Activated CD8-positive, alpha-beta memory T cell treated with anti-CD3 and anti-CD28 coated beads, Interleukin-2, amount 10 ng/mL, durations not matched to agents 7 days and 5 days (primary cell): ENCODE measurements around the gene DYRK1A. TPM values are rescaled to one million over a fixed set of nuclear protein-coding genes. Genes with fewer than 3 reads are reported as not detected.
"Not testable (repeated sequence)": the region's sequence is repeated elsewhere in the genome, so short reads cannot be mapped to it uniquely, and the experiment has no call there.

Experiments used
- ATAC-seq: fragments of 150-1000 bp; cut with Tn5 transposase; one replicate; pipeline ENCODE4 v1.10.0; 2021; ENCODE audit warnings: moderate library complexity
- CTCF ChIA-PET: fragments of 350-600 bp; sonication (Branson Sonifier 250); formaldehyde crosslinking; loops from one replicate; lab custom pipeline; 2021; ENCODE audit warnings: antibody characterized with exemption; lab: Charles Lee
- DNase-seq: peaks from one replicate; pipeline ENCODE4 v3.0.0-alpha.2; 2020
- H3K27ac Mint-ChIP-seq: one replicate; pipeline ENCODE4 v1.8.0; 2021; ENCODE audit warnings: mild to moderate bottlenecking, mixed read lengths
- H3K27me3 Mint-ChIP-seq: one replicate; pipeline ENCODE4 v1.8.0; 2021; ENCODE audit warnings: mixed read lengths
- H3K36me3 Mint-ChIP-seq: one replicate; pipeline ENCODE4 v1.8.0; 2021; ENCODE audit warnings: mild to moderate bottlenecking, mixed read lengths
- H3K4me1 Mint-ChIP-seq: one replicate; pipeline ENCODE4 v1.8.0; 2021; ENCODE audit warnings: mixed read lengths
- H3K4me3 Mint-ChIP-seq: one replicate; pipeline ENCODE4 v1.8.0; 2021; ENCODE audit warnings: mild to moderate bottlenecking, moderate library complexity, mixed read lengths
- H3K9me3 Mint-ChIP-seq: one replicate; pipeline ENCODE4 v1.8.0; 2022; ENCODE audit warnings: low read depth, mixed read lengths
- total RNA-seq, 2 experiments: library from RNA; stranded (reverse); gene quantifications; one replicate each; pipeline ENCODE4 v1.2.3, GENCODE V29; 2021

Gene DYRK1A
- total RNA-seq, 2 experiments from 2014 or later, result 75.7 to 83.3 TPM

DNA sequence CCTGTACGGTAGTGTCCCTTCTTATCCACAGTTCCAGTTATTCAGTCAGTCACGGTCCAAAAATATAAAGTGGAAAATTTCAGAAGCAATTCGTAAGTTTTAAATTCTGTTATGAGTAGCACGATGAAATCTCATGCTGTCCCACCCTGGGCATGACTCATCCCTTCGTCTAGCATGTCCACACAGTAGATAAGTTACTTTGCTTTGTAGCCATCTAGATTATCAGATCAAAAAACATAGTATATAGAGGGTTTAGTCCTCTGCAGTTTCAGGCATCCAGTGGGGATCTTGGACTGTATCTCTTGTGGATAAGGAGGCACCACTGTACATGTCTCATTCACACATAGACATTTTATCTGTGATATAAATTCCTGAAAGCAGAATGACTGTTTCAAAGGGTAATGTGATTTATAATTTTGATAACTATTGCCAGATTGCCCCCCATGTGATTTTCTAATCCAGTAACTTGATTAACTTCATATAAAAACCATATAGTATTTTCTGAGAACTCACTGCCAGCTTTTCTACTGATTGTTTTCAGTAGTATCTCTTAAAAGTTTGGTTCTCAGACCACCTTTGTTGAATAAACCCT is 143.3 kb downstream of the DYRK1A start:
- Mint-ChIP-seq H3K36me3 (peaks cover 65% of the 10 kb centered on the region), H3K4me3 (no peak overlapping the region), H3K4me1 (peaks cover 2% of the 10 kb centered on the region), H3K27me3 (no peaks in the 10 kb centered on the region), H3K27ac (no peak overlapping the region), H3K9me3 (no peaks in the 10 kb centered on the region)
- DNase-seq (no peak), ATAC-seq (no peak)
- CTCF ChIA-PET, result no interaction called here

- Mint-ChIP-seq H3K27ac (no peak overlapping the region), H3K4me1 (peaks cover 2% of the 10 kb centered on the region), H3K36me3 (peaks cover 60% of the 10 kb centered on the region), H3K4me3 (no peak overlapping the region), H3K9me3 (no peaks in the 10 kb centered on the region), H3K27me3 (no peaks in the 10 kb centered on the region)
- no peak for DNase-seq
- CTCF ChIA-PET, result interaction anchor here (1.3 kb wide), 1 partner anchor 345 kb away, joined by 4 read pairs; no protein-coding TSS in a partner anchor
- no peak for ATAC-seq
Measured at GRCh38 chr21:37511848-37512247, 145.3 kb downstream of the DYRK1A start.

DNA sequence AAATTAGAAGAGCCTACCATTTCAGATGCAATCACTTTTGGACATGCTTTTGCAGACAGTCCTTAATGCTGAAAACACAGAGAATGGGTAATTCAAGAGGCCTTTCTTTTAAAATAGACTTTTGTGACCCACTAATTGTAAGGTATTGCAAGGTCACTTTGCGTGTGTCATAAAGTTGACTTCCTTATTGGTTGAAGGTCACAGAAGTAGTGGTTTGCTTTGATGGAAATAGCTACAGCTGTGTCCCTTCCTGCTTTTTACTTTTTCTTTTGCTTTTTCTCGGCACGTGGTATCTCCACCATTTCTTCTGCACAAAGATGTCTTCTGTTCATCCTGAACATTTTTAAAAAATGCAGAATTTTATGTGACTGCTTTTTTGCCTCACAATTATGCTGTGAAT is 146.8 kb downstream of the DYRK1A start:
- H3K27me3 Mint-ChIP-seq, result no peaks in the 10 kb centered on the region
- DNase-seq (no peak), ATAC-seq (no peak)
- peaks cover 75% of the 10 kb centered on the region for H3K36me3 Mint-ChIP-seq
- peaks cover 2% of the 10 kb centered on the region for H3K4me1 Mint-ChIP-seq
- CTCF ChIA-PET, result no interaction called here
- no peak overlapping the region for H3K27ac Mint-ChIP-seq
- H3K4me3 Mint-ChIP-seq, result no peak overlapping the region
- no peaks in the 10 kb centered on the region for H3K9me3 Mint-ChIP-seq

- peaks cover 2% of the 10 kb centered on the region for H3K4me1 Mint-ChIP-seq
- CTCF ChIA-PET, result no interaction called here
- ATAC-seq (no peak), DNase-seq (no peak)
- no peaks in the 10 kb centered on the region for H3K27me3 Mint-ChIP-seq
- peaks cover 73% of the 10 kb centered on the region for H3K36me3 Mint-ChIP-seq
- H3K27ac Mint-ChIP-seq, result peak overlapping the region; percentile 7
- no peak overlapping the region for H3K4me3 Mint-ChIP-seq
- H3K9me3 Mint-ChIP-seq, result no peaks in the 10 kb centered on the region
Measured at GRCh38 chr21:37514038-37514667, 147.6 kb downstream of the DYRK1A start.

DNA sequence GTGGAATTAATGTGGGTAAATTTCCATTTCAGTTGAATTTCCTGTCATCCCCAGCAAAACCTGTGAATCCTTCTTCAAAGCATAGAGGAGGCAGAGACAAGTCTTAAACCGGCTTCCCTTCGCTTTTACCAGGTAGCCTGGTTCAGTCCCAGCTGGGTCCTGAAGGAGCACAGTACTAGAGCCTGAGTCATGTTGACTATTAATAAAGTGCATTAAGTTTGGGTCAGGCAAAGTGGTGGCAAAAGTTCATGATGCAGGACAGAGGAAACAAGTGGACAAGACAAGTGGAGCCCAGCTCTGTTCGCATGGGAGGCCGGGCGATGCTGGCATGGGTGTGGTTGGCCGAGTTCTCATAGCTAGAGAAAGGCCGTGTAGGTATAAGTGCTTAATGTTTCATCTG is 150.4 kb downstream of the DYRK1A start:
- no peaks in the 10 kb centered on the region for H3K27me3 Mint-ChIP-seq
- H3K9me3 Mint-ChIP-seq, result no peaks in the 10 kb centered on the region
- ATAC-seq, result no peak
- H3K27ac Mint-ChIP-seq, result no peak overlapping the region
- CTCF ChIA-PET, result no interaction called here
- H3K4me3 Mint-ChIP-seq, result no peak overlapping the region
- no peak for DNase-seq
- peaks cover 2% of the 10 kb centered on the region for H3K4me1 Mint-ChIP-seq
- H3K36me3 Mint-ChIP-seq, result peaks cover 48% of the 10 kb centered on the region

DNA sequence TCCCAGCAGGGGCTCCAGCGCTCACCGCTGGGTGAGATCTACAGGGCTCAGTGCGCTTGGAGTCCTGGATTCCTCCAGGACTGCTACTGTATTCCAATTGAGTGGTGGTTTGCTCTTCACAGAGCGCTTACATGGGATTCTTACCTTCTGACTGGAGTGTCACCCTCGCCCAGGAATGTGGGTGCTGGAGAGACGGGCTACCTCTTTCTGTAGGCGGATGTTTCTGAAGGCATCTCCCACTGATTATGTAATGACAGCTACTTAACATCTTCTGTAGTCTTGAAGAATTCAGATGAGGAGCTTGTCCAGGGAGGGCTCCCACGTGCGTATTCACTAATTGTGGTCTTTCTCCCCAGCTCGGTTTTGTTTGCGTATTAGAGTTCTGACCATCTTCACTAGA is 154.2 kb downstream of the DYRK1A start:
- no peak overlapping the region for H3K27ac Mint-ChIP-seq
- DNase-seq (no peak), ATAC-seq (no peak)
- no peak overlapping the region for H3K4me3 Mint-ChIP-seq
- peaks cover 23% of the 10 kb centered on the region for H3K36me3 Mint-ChIP-seq
- no peaks in the 10 kb centered on the region for H3K27me3 Mint-ChIP-seq
- H3K4me1 Mint-ChIP-seq, result peaks cover 2% of the 10 kb centered on the region
- CTCF ChIA-PET, result no interaction called here
- H3K9me3 Mint-ChIP-seq, result no peaks in the 10 kb centered on the region

DNA sequence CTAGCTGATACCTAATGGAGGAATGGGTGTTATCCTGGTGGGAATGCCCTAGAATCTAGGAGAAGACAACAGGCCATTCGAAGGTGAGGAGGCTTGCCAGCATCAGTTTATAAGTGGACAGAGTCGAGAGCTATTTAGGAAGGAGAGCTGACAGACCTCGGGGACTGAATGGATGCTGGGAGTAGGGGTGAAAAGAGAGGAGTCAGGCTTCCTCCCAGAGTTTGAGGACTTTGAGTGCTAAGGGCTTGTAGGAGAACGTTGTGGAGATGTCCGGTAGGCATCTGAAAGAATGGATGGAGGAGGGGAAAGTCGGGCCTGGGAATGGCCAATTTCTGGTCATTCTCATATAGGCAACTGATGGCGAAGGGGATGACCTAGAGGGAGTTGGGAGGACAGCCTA is 155.1 kb downstream of the DYRK1A start:
- CTCF ChIA-PET, result no interaction called here
- Mint-ChIP-seq H3K9me3 (no peaks in the 10 kb centered on the region), H3K4me3 (no peak overlapping the region), H3K27me3 (no peaks in the 10 kb centered on the region), H3K4me1 (peaks cover 2% of the 10 kb centered on the region), H3K36me3 (peaks cover 15% of the 10 kb centered on the region), H3K27ac (peak overlapping the region; percentile 48)
- DNase-seq (no peak), ATAC-seq (no peak)

DNA sequence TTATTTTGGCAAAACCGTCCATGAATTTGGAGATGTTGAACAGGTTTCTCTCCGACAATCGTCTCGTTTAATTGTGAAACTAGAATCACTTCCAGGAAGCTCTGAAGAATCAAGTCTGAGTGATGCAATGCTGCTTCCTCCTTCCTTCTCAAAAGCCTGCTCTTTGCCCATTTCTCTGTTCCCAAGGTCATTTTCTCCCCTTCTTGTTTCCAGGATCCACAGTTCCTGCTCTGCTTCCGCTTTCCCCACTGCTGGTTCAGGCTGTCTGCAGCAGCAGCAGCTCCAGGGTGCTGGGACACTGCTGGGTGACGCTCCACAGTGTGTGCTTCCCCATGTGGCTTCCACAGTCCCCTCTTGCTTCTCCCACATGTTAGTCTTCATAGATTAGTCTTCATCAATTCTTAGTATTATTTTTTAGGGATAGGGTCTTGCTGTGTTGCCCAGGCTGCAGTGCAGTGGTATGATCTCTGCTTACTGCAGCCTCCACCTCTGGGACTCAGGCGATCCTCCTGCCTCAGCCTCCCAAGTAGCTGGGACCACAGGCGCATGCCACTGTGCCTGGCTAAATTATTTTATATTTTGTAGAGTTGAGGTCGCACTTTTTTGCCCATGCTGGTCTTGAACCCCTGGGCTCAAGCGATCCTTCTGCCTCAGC is 156.2 kb downstream of the DYRK1A start:
- CTCF ChIA-PET, result no interaction called here
- Mint-ChIP-seq H3K27me3 (no peaks in the 10 kb centered on the region), H3K4me3 (no peak overlapping the region), H3K27ac (no peak overlapping the region), H3K4me1 (peaks cover 2% of the 10 kb centered on the region), H3K9me3 (no peaks in the 10 kb centered on the region), H3K36me3 (peaks cover 6% of the 10 kb centered on the region)
- ATAC-seq (no peak), DNase-seq (no peak)

- CTCF ChIA-PET, result interaction anchor here (1.2 kb wide), 1 partner anchor 39 kb away, joined by 3 read pairs; no protein-coding TSS in a partner anchor
- not testable (repeated sequence) for H3K36me3 Mint-ChIP-seq
Measured at GRCh38 chr21:37524944-37525343, 158.4 kb downstream of the DYRK1A start.

DNA sequence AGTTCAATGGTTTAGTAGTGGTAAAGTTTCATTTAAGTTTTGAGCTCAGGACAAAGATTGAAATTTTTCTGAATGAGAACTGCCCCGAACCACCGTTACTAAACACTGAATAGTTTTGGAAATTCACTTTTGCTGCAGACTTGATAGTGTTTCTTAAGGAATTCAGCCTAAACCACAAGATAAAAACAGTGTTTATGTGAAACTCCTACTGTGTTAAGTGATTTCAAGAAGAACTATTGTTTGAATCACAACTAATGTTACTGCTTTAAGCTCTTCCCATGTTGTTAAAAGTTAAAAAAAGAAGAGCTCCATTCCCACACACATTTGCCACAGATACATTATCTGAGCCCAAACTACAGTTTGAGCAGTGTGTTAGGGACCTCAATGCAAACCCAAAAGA is 159.2 kb downstream of the DYRK1A start:
- CTCF ChIA-PET, result no interaction called here
- no peak overlapping the region for H3K4me3 Mint-ChIP-seq
- ATAC-seq, result no peak

More at GRCh38 chr21:37524944-37525343, 158.4 kb downstream of the DYRK1A start:
- not testable (repeated sequence) for H3K4me3 Mint-ChIP-seq, H3K27ac Mint-ChIP-seq, H3K27me3 Mint-ChIP-seq, H3K9me3 Mint-ChIP-seq, ATAC-seq, DNase-seq, H3K4me1 Mint-ChIP-seq

DNA sequence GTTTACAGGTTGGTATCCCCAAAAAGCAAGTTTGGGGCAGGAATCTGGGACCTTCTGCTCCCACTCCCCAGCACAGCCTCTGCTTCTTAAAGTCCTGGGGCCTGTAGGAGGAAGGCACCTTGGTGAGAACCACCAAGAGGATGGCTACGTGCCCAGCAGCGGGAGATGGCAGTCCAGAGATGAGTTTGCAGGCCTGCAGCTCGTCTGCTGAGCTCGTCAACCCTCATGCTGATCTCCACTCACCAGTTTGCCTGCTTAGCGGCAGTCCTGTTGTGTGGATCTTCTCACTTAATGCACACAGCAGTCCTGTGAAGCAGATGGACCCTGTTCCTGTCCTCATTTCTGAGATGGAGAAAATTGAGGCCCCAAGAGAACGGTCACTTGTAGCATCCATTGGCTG is 160.5 kb downstream of the DYRK1A start:
- no peaks in the 10 kb centered on the region for H3K9me3 Mint-ChIP-seq
- peaks cover 16% of the 10 kb centered on the region for H3K27me3 Mint-ChIP-seq
- H3K4me1 Mint-ChIP-seq, result peaks cover 2% of the 10 kb centered on the region
- no peak overlapping the region for H3K4me3 Mint-ChIP-seq
- H3K36me3 Mint-ChIP-seq, result no peaks in the 10 kb centered on the region
- DNase-seq (no peak), ATAC-seq (no peak)
- H3K27ac Mint-ChIP-seq, result no peak overlapping the region
- CTCF ChIA-PET, result no interaction called here

More for the DNA sequence above, 159.2 kb downstream of the DYRK1A start:
- no peaks in the 10 kb centered on the region for H3K36me3 Mint-ChIP-seq
- peaks cover 2% of the 10 kb centered on the region for H3K4me1 Mint-ChIP-seq
- no peak overlapping the region for H3K27ac Mint-ChIP-seq
- no peaks in the 10 kb centered on the region for H3K9me3 Mint-ChIP-seq
- peaks cover 9% of the 10 kb centered on the region for H3K27me3 Mint-ChIP-seq
- no peak for DNase-seq

GRCh38 chr21:37527716-37528115 is 161.1 kb downstream of the DYRK1A start:
- Mint-ChIP-seq H3K4me1 (peaks cover under 1% of the 10 kb centered on the region), H3K4me3 (no peak overlapping the region), H3K27me3 (peaks cover 20% of the 10 kb centered on the region), H3K36me3 (no peaks in the 10 kb centered on the region), H3K9me3 (no peaks in the 10 kb centered on the region), H3K27ac (no peak overlapping the region)
- ATAC-seq (no peak), DNase-seq (no peak)
- CTCF ChIA-PET, result no interaction called here

- no peak overlapping the region for H3K4me3 Mint-ChIP-seq
- ATAC-seq, result no peak
- H3K27me3 Mint-ChIP-seq, result peaks cover 22% of the 10 kb centered on the region
- H3K27ac Mint-ChIP-seq, result no peak overlapping the region
- no peaks in the 10 kb centered on the region for H3K36me3 Mint-ChIP-seq
- H3K9me3 Mint-ChIP-seq, result no peaks in the 10 kb centered on the region
- DNase-seq, result no peak
- CTCF ChIA-PET, result no interaction called here
- H3K4me1 Mint-ChIP-seq, result peaks cover 4% of the 10 kb centered on the region
Measured at GRCh38 chr21:37528150-37528937, 161.8 kb downstream of the DYRK1A start.
